ENCODE data around the gene TCF23.
"Not testable (repeated sequence)": the region's sequence is repeated elsewhere in the genome, so short reads cannot be mapped to it uniquely, and the experiment has no call there.

The TCF23 gene

GRCh38 chr2:27155069-27155520, 6.3 kb downstream of the TCF23 start:
- DNase-seq = no peak

GRCh38 chr2:27158468-27158867, 9.7 kb downstream of the TCF23 start:
- DNase-seq = no peak

- DNase-seq = no peak
Measured at GRCh38 chr2:27159271-27159670, 10.5 kb downstream of the TCF23 start.

- DNase-seq = no peak
Measured at GRCh38 chr2:27160191-27160590, 11.4 kb downstream of the TCF23 start.

GRCh38 chr2:27162151-27163121, 13.6 kb downstream of the TCF23 start:
- DNase-seq = no peak

- no peak for DNase-seq
Measured at GRCh38 chr2:27164960-27165763, 16.4 kb downstream of the TCF23 start.

GRCh38 chr2:27170581-27171337, 22.0 kb downstream of the TCF23 start:
- no peak for DNase-seq

- no peak for DNase-seq
Measured at GRCh38 chr2:27171351-27171848, 22.6 kb downstream of the TCF23 start.

GRCh38 chr2:27174638-27175037, 25.8 kb downstream of the TCF23 start:
- DNase-seq = no peak

GRCh38 chr2:27175330-27175729, 26.5 kb downstream of the TCF23 start:
- DNase-seq = no peak

- not testable (repeated sequence) for DNase-seq
Measured at GRCh38 chr2:27175781-27176180, 27.0 kb downstream of the TCF23 start.

GRCh38 chr2:27177441-27178351, 28.9 kb downstream of the TCF23 start:
- no peak for DNase-seq

- no peak for DNase-seq
Measured at GRCh38 chr2:27178469-27178868, 29.7 kb downstream of the TCF23 start.

- no peak for DNase-seq
Measured at GRCh38 chr2:27179344-27180000, 30.7 kb downstream of the TCF23 start.

- no peak for DNase-seq
Measured at GRCh38 chr2:27182346-27182745, 33.5 kb downstream of the TCF23 start.

- DNase-seq = no peak
Measured at GRCh38 chr2:27184115-27184514, 35.3 kb downstream of the TCF23 start.

- DNase-seq = no peak
Measured at GRCh38 chr2:27185331-27186026, 36.7 kb downstream of the TCF23 start.

- DNase-seq = no peak
Measured at GRCh38 chr2:27186613-27187345, 38.0 kb downstream of the TCF23 start.

GRCh38 chr2:27189989-27190388, 41.2 kb downstream of the TCF23 start:
- DNase-seq = no peak
